ENCODE measurements around the gene NMBR. TPM values are rescaled to one million over a fixed set of nuclear protein-coding genes. Genes with fewer than 3 reads are reported as not detected.
"Not testable (repeated sequence)": the region's sequence is repeated elsewhere in the genome, so short reads cannot be mapped to it uniquely, and the experiment has no call there.

Gene NMBR
- total RNA-seq, 4 donors from 2014 or later, result 0.41 TPM; not detected in 3

GRCh38 chr6:142118328-142118727 is 28.6 kb downstream of the NMBR start:
- DNase-seq, result no peak
- Histone ChIP-seq H3K4me1 (no peaks in the 10 kb centered on the region), H3K36me3 (no peaks in the 10 kb centered on the region), H3K27me3 (no peaks in the 10 kb centered on the region), H3K27ac (no peak overlapping the region), H3K4me3 (no peak overlapping the region), H3K9me3 (no peaks in the 10 kb centered on the region)
- no peak for TF ChIP-seq CTCF (IDR thresholded peaks at IDR 0.05)
- TF ChIP-seq POLR2A (IDR thresholded peaks at IDR 0.05), result no peak
- intact Hi-C loops (cut with DNase I; ENCODE audit: low total_unique reads), result no loop called here

GRCh38 chr6:142117366-142117765 is 29.6 kb downstream of the NMBR start:
- TF ChIP-seq POLR2A (IDR thresholded peaks at IDR 0.05) (no peak), CTCF (IDR thresholded peaks at IDR 0.05) (no peak)
- intact Hi-C loops (cut with DNase I; ENCODE audit: low total_unique reads), result no loop called here

GRCh38 chr6:142112451-142113061 is 34.4 kb downstream of the NMBR start:
- H3K27me3 ChIP-seq, result no peaks in the 10 kb centered on the region
- intact Hi-C loops (cut with DNase I; ENCODE audit: low total_unique reads), result no loop called here
- TF ChIP-seq CTCF (IDR thresholded peaks at IDR 0.05) (peak; percentile 43 to 65 (median 45)), POLR2A (IDR thresholded peaks at IDR 0.05) (no peak)
- no peaks in the 10 kb centered on the region for H3K36me3 ChIP-seq
- H3K4me1 ChIP-seq, result no peaks in the 10 kb centered on the region
- DNase-seq, result peak; percentile 30 to 50
- no peak overlapping the region for H3K27ac ChIP-seq
- no peak overlapping the region for H3K4me3 ChIP-seq
- no peaks in the 10 kb centered on the region for H3K9me3 ChIP-seq

More at GRCh38 chr6:142117366-142117765, 29.6 kb downstream of the NMBR start:
- Histone ChIP-seq H3K4me3 (no peak overlapping the region), H3K4me1 (no peaks in the 10 kb centered on the region), H3K27ac (no peak overlapping the region), H3K36me3 (no peaks in the 10 kb centered on the region), H3K27me3 (no peaks in the 10 kb centered on the region), H3K9me3 (no peaks in the 10 kb centered on the region)
- no peak for DNase-seq

- H3K4me1 ChIP-seq; H3K27ac ChIP-seq; DNase-seq; H3K27me3 ChIP-seq; intact Hi-C loops (cut with DNase I; ENCODE audit: low total_unique reads); H3K36me3 ChIP-seq; H3K9me3 ChIP-seq; H3K4me3 ChIP-seq: not testable (repeated sequence)
These were observed 36.1 kb downstream of the NMBR start for GRCh38 chr6:142110820-142111219.

- H3K4me1 ChIP-seq; H3K9me3 ChIP-seq; H3K36me3 ChIP-seq; H3K4me3 ChIP-seq; H3K27me3 ChIP-seq; DNase-seq; H3K27ac ChIP-seq; intact Hi-C loops (cut with DNase I; ENCODE audit: low total_unique reads): not testable (repeated sequence)
These were observed 42.1 kb downstream of the NMBR start for GRCh38 chr6:142104820-142105219.

- intact Hi-C loops (cut with DNase I; ENCODE audit: low total_unique reads), result no loop called here
- Histone ChIP-seq H3K4me1 (no peaks in the 10 kb centered on the region), H3K27me3 (no peaks in the 10 kb centered on the region), H3K9me3 (no peaks in the 10 kb centered on the region), H3K4me3 (no peak overlapping the region), H3K27ac (no peak overlapping the region), H3K36me3 (no peaks in the 10 kb centered on the region)
- DNase-seq, result no peak
- TF ChIP-seq POLR2A (IDR thresholded peaks at IDR 0.05), result no peak
- no peak for TF ChIP-seq CTCF (IDR thresholded peaks at IDR 0.05)
These were observed 58.1 kb downstream of the NMBR start for GRCh38 chr6:142088858-142089216.

Measured in uterus (tissue), 4 donors.